Epithelial cell of esophagus (primary cell): ENCODE measurements around the gene FUT1.
A peak's percentile ranks its signal among the peaks of the same experiment; 100 is the strongest.
"Not testable (repeated sequence)": the region's sequence is repeated elsewhere in the genome, so short reads cannot be mapped to it uniquely, and the experiment has no call there.

Experiments used
- DNase-seq: peaks from one replicate; pipeline ENCODE4 v3.0.0; 2010; ENCODE audit warnings: low read depth
- H3K4me3 ChIP-seq: 2 replicates; pipeline ENCODE4 v1.5.1; 2011; ENCODE audit warnings: mild to moderate bottlenecking, low read length, control low read depth
- TF ChIP-seq, protein P1 (sequence below): IDR thresholded peaks from 2 replicates; pipeline ENCODE4 v1.5.1; 2011; ENCODE audit warnings: low read depth, mild to moderate bottlenecking, low read length, control low read depth, inconsistent platforms; ENCODE audit not compliant: insufficient read depth; ENCODE audit errors: missing control alignments

Gene FUT1

DNA sequence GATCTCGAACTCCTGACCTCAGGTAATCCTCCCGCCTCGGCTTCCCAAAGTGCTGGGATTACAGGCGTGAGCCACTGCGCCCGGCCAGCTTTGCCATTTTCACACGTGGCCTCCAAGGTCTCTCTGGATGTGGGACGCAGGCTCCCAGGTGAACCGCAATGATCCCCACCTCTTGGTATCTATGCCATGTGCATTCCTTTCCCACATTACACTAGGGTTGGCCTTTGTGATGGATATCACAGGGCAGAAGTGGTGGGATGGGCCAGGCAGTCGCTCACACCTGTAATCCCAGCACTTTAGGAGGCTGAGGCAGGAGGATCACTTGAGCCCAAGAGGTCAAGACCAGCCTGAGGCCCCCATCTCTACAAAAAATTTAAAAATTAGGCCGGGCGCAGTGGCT lies 25.3 kb upstream of the FUT1 start:
- TF ChIP-seq, protein P1, sequence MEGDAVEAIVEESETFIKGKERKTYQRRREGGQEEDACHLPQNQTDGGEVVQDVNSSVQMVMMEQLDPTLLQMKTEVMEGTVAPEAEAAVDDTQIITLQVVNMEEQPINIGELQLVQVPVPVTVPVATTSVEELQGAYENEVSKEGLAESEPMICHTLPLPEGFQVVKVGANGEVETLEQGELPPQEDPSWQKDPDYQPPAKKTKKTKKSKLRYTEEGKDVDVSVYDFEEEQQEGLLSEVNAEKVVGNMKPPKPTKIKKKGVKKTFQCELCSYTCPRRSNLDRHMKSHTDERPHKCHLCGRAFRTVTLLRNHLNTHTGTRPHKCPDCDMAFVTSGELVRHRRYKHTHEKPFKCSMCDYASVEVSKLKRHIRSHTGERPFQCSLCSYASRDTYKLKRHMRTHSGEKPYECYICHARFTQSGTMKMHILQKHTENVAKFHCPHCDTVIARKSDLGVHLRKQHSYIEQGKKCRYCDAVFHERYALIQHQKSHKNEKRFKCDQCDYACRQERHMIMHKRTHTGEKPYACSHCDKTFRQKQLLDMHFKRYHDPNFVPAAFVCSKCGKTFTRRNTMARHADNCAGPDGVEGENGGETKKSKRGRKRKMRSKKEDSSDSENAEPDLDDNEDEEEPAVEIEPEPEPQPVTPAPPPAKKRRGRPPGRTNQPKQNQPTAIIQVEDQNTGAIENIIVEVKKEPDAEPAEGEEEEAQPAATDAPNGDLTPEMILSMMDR = no peak
- no peak overlapping the region for H3K4me3 ChIP-seq
- no peak for DNase-seq

DNA sequence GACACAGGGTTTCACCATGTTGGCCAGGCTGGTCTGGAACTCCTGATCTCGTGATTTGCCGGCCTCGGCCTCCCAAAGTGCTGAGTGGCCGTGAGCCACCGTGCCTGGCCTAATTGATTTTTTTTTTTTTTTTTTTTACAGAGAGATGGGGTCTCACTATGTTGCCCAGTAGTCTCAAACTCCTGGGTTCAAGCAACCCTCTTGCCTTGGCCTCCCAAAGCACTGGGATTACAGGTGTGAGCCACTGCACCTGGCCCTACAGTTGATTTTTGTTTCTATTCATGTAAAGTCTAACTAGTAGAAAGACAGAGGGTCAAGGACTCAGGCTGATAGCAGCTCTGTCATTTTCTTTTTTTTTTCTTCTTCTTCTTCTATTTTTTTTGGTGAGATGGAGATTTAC lies 24.7 kb upstream of the FUT1 start:
- H3K4me3 ChIP-seq = no peak overlapping the region
- DNase-seq = no peak
- TF ChIP-seq, protein P1 = no peak

DNA sequence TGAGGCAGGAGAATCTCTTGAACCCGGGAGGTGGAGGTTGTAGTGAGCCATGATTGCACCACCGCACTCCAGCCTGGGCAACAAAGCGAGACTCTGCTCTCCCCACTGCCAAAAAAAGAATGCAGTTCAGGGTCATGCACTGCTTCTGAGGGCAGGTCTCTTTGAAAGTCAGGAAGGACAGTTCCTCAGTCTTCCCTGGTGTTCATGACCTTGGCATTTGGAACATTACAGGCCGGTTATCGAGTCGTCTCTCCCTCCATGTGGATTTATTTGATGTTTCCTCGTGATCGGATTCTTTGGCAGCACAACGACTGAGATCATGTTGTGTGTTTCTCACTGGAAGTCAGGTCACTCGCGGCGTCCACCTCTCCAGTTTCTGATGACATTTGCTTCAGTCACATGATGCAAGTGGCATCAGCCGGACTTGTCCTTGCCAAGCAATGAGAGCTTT lies 20.1 kb upstream of the FUT1 start:
- TF ChIP-seq, protein P1 = no peak
- DNase-seq = no peak
- no peak overlapping the region for H3K4me3 ChIP-seq

DNA sequence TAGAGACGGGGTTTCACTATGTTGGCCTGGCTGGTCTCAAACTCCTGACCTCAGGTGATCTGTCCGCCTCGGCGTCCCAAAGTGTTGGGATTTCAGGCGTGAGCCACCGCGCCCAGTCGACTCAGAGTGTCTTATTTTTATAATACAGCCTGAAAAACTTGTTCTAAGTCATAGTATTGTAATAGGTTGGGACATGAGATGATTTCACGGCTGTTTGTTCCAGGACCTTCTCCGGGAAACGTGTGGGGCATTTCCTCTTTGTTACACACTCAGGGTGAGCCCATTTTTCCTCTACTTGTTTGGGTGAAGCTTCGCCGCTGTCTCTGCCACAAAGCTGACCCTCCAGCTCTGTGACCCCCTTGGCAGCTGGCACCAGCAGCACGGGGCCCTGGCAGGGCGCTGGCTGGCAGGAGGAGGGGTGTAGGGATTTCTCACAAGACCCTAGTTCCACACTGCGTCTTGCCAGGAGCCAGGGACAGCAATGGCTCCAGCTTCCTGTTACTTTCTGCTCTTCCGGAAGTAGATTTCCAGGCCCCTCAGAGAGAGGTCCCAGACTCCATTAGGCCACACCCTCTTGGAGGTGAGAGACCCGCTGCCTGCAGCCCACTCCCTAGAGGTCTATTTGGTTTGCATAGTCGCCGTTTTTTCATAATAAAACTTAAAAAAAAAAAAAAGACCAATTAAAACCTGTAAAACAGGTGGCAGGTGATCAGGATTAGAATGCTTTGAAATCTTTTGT lies 18.5 kb upstream of the FUT1 start:
- peak; percentile 82 for DNase-seq
- H3K4me3 ChIP-seq = no peak overlapping the region
- TF ChIP-seq, protein P1 = no peak

DNA sequence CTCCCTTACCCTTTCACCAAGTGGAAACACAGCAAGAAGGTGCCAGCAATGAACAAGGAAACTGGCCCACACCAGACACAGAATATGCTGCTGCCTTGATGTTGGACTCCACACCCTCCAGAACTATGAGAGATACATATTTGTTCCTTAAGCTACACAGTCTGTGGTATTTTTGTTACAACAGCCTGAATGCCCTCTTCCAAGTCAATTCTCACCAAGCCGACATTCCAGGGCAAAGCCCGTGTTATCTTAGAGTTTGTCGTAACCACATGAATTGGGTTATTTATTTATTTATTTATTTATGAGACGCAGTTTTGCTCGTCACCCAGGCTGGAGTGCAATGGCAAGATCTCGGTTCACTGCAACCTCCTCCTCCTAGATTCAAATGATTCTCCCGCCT lies 17.8 kb upstream of the FUT1 start:
- TF ChIP-seq, protein P1 = no peak
- DNase-seq = peak; percentile 73
- H3K4me3 ChIP-seq = no peak overlapping the region

DNA sequence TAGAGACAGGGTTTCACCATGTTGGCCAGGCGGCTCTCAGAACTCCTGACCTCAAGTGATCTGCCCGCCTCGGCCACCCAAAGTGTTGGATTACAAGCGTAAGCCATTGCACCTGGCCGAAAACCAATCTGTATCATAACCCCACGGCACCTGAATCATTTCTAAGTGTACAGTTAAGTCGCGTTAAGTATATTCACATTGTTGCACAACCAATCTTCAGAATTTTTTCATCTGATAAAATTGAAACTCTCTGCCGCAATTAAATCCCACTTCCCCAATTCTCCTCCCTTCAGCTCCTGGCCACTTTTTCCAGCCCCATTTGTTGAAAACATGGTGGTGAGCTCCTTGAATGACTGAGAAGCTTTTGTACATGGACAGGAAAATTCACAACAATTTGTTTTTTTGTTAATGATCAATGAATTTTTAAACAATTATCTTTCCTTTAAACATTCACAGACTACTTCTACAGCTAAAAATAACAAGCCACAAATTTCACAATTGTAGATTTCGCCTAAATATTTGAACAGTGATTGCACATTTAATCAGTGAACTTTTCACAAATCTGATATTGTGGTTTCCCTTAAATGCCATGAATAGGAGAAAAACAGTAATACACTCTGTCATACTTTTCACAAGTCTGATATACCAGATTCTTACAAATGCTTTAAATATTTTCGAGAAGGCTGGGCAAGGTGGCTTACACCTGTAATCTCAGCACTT lies 16.7 kb upstream of the FUT1 start:
- TF ChIP-seq, protein P1 = no peak
- no peak overlapping the region for H3K4me3 ChIP-seq
- DNase-seq = no peak

DNA sequence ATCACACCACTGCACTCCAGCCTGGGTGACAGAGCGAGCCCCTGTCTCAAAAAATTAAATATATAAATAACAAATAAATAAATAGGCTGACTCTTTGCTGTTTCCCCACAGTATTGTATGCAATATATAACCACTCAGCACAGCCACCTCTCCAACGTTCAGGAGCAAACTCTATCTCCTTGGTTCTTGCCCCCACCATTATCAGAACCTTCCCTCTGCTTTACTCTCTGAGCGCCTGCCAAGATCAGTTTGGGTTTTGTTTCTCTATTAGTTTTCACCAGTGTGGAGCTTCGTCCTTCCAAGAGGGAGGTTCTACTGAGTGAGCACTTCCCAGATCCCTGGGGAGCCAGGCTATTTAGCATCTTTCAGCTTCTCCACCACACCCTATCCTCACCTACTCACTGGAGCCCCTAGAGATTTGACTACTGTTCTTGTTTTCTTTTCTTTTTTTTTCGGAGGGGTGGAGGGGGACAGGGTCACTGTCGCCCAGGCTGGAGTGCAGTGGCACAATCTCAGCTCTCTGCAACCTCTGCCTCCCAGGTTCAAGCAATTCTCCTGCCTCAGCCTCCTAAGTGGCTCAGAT lies 15.8 kb upstream of the FUT1 start:
- H3K4me3 ChIP-seq, DNase-seq: not testable (repeated sequence)

DNA sequence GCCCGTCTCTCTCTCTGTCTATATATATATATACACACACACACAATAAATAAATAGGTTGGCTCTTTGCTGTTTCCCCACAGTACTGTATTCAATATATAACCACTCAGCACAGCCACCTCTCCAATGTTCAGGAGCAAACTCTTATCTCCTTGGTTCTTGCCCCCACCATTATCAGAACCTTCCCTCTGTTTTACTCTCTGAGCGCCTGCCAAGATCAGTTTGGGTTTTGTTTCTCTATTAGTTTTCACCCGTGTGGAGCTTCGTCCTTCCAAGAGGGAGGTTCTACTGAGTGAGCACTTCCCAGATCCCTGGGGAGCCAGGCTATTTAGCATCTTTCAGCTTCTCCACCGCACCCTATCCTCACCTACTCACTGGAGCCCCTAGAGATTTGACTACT lies 13.4 kb upstream of the FUT1 start:
- H3K4me3 ChIP-seq, DNase-seq: not testable (repeated sequence)
